Tongue (tissue), 2 donors: ENCODE measurements around the gene KRTAP5-1. TPM values are rescaled to one million over a fixed set of nuclear protein-coding genes. Genes with fewer than 3 reads are reported as not detected.

Source experiments
- DNase-seq: peaks from one replicate; pipeline ENCODE4 v3.0.0-alpha.2; 2015
- total RNA-seq: library from RNA; depleted of rRNA; stranded (reverse); fragments of >200 nt; gene quantifications from one replicate; pipeline ENCODE4 v1.2.3, GENCODE V29; 2014

KRTAP5-1 gene
- total RNA-seq, 1 donor from 2014 or later: not detected

DNA sequence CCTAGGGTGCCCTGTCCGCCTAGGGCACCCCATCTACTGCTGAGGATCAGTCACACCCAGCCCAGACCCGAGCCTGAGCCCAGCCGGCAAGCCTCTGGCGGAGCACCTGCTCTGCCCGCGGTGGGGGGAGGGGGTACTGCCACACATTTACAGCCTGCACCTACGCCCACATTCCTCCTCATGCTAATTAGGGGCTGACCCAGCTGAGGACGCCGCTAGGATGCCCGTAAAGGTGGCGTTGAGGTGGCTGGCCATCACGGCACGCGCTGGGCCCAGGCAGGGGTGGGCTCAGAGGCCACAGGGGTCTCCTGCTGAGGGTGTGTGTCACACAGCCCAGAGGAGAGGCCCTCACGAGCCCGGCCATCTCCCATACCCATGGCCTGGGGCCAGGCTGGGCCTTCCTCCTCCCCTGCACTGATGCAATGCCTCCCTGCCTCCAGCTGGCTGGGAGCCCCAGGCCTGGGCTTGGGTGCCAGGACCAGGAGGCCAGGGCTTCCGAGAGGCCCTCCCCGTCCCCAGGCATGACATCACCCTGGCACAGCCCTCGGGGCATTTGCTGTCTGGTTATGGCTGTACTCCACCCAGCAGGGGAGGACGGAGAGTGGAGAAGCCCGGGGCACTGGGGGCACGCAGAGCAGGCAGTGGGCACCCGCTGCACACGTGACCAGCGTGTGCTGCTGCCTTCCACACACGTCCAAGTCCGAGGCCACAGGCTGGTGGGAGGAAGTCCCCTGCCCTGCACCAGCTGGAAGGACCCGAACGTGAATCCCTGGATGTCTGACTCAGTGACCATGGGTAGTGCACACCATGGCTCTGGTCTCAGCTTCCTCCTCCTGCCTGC is 25.8 kb downstream of the KRTAP5-1 start:
- DNase-seq: peak; percentile 89

DNA sequence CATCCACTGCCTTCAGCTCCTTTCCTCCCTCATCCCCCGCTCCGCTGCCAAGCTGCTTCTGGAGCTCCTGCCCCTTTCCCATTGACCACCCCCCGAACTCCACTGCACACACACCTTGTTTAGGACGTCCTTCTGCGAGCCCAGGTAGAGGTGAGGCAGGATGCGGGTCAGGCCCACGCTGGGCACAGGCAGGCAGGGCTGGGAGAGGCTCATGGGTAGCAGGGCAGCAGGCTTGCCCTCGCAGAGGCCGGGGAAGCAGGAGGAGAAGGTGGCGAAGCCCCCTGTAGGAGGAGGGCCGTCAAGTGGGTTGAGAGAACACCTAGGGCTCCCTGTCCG is 26.3 kb downstream of the KRTAP5-1 start:
- DNase-seq: no peak

DNA sequence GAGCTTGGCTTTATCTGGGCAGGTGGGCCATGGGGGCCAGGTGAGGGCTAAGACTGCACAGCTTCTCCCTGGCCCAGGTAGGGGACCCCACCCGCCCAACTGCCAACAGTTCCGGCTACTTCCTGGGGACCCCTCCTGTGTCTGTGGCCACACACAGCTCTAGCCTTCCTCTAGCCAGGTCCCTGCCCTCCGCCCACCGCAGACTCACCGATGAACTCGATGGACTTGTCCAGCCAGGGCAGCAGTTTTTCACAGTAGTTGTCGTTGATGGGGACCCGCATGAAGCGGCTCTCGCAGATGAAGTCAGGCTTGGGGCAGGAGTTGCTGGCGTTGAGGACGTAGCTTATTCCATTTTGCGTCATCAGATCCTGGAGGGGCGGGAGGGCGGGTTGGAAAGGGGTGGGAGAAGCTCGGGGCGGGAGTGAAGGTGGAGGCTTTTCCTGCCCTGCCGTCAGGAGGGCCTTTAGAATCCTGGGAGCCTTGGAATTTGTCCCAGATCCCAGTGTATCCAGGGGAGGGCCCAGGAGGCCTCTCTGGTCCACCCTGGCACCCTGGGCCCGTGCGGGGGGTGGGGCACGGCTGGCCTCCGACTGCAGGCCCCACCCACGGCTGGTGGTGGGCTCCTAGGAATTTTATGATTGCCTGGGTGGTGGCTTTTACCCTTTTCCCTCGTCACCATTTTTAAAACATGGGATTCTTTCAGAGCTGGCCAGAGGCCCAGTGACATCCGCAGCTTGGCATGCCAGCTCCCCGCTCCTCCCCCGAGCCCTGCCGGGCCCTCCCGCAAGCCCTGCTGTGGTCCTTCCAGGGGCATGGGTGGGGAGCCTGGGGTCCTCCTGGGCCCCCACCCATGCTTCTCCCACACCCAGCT is 26.9 kb downstream of the KRTAP5-1 start:
- DNase-seq: peak; percentile 70

DNA sequence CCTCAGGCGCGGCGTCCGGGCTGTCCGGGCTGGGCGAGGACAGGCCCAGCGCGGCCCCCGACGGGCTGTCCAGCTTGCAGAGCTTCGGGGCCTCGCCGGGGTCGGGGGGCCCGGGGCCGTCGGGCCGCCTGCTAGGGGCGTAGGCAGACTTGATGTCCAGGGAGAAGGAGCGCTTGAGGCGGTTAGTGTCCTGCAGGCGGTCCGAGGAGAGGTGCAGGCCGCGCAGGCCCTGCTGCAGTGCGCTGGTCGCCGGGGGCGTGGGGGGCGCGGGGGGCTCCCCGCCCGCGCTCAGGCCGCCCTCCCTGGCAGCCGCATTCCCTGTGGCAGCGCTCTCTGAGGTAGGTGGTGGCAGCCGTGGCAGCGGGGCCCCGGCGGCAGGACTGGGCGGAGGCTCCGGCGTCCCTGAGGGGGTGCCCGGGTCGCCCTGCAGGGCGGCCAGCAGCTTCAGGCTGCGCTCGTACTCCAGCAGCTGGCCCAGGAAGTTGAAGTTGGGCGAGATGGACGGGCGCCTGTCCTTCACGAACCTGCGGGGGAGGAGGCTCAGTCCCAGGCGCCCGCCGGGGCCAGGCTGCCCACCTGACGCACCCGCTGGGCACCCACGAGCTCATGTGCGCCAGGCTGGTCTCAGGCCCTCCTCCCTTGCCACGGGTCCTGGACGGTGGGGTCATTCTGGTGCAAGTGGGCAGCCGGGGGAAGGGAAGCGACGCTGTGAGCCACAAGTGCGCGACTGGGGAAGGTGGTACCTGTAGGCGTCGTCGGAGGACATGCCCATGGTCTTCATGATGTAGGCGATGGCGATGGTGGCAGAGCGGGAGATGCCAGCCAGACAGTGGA is 27.8 kb downstream of the KRTAP5-1 start:
- no peak for DNase-seq

DNA sequence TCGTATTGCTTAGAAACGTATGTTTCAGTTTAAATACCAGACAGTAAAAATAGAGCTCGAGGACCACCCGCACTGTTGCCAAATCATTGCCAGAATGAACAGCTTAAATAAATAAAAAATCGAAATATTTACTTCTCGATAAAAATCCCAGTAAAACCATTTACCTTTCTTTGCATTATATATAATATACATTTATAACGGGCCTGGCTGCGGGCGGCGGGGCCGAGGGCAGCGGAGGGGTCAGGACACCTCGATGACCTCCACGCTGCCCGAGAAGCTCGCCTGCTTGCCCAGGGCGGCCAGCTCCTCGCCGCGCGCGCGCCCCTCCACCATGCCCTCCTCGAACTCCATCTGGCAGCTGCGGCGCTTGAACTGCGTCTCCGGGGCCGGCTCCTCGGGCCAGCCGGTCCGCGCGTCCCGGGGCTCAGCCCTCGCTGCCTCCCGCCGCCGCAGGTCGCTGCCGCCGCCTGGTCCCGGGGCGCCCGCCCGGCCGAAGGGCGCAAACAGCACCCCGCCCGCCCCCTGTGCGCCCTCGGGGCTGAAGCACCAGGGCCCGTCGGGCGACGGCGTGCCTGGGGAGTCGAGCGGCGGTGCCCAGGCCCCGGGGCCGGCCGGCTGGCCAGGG is 28.7 kb downstream of the KRTAP5-1 start:
- DNase-seq: no peak

DNA sequence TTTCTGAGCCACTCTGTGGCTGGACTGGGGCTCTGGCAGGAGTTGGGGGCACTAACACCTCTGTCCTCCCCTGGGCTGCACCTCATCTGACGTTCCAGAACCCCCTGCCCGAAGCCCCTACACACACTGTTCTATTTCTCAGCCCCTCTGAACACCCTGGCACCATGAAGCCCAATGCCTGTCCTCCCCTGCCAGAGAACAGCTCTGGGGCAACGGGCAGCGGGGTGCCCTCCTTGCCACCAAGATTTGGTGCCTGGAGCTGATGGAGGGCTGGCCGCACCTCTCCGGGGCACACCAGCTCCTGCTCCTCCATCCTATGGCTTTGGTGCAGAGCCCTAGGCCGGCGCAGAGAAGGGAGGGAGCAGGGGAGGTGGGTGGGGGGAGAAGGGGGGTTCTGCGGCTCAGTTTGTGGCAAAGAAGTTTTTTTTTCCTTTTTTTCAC is 29.4 kb downstream of the KRTAP5-1 start:
- no peak for DNase-seq

DNA sequence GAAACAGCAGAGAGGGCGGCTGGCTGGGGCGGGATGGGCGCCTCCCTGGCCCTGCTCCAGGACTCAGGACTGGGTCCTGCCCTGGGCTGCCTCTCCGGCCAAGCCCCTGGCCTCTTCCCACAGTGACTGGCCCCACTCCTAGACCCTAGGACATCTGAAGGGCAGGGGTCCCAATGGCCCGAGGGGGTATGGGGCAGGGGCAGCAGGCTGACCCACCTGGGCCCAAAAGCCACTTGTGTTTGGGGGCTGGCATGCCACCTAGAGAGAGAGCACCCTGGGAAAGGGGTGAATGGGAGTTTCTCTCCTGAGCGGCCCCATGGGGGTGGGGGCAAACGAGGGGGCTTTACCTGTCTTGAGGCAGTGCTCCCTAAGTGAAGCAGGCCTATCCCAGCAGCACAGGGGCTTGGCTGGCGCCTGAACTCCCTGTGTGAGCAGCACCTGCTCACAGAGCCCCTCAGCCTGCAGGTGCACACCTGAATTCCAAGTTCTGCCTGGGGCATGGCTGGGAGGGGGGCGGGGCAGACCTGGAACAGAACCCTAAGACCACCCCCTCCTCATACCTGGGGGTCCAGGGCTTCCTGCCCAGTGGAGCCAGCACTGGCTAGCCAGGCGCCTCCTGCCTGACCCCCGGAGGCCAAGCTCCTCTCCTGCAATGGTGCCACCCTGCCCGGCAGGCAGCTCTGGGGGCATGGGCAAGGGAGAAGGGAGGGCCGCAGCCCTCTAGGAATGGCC is 29.9 kb downstream of the KRTAP5-1 start:
- no peak for DNase-seq

DNA sequence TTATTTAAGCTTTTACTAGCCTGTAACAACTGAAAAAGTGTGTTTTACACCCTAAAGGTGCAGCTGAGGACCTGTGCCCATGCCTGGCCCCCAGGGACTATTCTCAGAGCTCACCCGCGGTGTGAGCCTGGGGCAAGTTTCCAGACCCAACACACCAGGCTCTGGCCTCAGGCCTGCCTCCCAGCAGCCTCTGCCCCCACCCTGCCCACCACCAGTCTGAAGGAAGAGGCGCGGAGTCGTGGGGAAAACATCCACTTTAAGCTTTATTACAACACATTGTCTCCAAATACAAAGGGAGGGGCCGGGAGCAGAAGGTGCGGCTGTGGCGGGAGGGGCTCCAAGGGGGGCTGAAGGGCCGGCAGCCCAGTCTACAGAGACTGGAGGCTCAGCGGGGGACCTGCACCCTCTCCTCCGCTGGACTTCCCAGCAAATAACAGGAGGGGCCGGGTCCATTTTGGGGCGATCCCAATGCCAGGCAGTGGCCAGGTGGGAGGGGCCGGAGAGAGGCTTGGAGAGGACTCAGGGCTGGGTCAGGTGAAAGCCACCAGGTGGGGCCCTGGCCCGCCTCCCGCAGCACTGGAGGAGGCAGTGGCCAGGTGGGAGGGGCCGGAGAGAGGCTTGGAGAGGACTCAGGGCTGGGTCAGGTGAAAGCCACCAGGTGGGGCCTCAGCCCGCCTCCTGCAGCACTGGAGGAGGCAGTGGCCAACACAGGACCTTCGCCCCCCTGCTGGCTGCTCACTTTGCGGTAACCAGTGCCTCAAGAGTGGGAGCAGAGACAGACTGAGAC is 31.1 kb downstream of the KRTAP5-1 start:
- no peak for DNase-seq

DNA sequence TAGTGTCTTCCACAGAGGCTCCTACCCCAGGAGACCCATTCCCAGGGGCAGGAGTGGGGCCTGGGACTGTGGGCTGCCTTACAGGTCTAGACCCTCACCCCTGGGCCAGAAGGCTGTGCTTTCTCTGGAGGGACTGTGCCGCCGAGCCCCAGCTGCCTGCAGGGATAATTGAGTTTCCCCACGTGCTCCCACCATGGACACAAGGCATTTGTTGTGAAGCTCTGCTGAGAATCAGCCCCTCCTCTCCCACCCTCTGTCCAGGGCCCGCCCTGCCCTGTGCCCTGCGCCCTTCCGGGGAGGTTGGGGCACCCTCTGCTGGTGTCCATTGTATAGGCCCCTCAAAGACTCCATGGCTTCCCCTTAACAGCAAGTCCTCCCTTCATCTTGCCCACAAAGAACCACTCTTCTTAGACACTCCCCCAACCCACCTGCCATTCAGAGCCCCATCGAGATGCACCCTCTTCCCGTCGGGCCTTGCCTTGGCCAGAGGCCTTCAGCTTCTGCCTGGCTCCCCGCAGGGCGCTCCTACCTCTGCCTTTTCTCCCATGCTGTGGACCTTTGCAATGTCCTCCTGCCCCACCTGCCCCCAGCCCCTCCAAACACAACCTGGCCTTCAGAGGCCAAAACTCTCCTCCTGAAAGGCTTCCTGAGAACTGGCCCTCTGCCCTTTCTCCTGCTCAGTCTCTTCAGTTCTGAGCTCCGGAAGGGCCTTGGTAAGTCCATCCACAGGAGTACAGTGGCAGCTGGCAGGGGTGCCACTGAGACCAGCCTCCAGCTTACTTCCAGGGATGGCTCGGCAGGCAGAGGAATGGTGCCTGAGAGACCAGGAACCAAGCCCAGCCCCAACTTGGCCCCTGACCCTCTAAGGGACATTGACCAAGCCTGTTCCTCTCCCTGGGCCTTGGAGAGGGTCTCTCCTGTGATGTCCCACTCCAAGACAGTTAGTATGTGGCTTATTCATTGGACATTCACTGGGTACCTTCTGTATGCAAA is 35.4 kb downstream of the KRTAP5-1 start:
- DNase-seq: peak; percentile 25

DNA sequence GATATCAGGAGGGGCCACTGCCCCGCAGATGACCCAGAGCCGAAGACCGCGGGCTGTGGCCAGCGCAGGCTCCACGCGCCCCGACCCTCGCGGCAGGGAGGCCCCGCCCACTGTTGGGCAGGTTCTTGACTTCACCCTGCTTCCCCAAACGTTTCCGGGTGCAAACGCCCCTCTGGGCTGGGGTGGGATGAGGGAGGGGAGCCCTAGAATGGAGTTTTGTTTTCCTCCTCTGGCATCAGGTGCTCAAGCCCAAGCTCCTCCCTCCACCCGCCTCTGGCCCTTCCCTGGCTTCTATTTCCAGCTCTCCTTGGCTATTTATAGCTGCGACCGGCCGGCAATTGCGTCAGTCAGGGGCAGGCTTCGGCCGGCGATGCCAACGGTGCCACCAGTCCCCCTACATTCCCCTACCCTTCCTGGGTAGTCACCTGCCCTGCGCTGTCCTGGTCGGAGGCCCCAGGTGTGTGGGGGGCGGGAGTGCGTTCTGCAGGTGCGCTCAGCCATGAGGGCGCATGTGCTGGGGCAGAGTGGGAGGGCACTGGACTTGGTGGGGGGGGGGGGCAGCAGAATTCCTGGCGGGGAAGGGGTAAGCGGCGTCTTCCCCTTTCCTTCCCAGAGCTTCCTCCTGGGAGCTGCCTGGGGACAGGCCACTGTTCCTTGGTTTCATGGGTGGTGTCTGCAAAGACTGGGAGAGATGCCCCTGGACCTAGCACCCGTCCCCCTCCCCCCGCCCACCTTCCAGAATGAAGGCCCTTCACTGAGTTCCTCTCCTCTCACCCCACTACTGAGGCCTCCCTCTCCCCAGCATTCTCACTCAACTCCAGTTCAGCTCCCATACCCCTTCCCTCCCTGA is 36.6 kb downstream of the KRTAP5-1 start:
- peak; percentile 79 for DNase-seq

DNA sequence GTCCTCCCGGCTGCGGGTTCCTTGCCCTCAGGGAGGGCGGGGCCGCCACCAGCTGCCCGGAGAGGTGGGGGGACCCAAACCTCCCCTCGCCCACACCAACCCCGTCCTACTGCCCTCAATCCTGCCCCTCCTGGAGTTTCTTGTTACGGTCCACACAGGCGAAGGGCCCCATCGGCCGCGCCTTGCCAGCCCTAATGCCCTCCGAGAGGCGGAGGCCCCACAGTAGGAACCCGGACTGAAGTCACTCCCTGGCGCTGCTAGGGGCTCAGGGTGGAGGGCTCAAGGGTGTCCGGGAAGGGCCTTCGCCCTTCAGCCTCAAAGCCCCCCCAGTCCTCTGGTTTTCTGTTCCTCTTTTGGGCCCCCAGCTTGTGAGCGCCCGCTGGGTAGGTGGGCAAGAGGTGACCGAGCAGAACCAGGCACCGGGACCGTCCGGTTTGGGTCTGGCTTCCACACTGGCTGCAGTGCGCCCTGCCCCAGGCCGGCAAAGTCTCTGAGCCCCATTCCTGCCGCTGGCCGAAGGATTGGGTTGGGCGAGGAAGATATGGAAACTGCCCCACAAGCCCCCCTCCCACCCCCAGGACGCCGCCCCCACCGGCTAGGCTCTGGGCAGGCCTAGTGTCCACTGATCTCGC is 37.5 kb downstream of the KRTAP5-1 start:
- DNase-seq: peak; percentile 60

DNA sequence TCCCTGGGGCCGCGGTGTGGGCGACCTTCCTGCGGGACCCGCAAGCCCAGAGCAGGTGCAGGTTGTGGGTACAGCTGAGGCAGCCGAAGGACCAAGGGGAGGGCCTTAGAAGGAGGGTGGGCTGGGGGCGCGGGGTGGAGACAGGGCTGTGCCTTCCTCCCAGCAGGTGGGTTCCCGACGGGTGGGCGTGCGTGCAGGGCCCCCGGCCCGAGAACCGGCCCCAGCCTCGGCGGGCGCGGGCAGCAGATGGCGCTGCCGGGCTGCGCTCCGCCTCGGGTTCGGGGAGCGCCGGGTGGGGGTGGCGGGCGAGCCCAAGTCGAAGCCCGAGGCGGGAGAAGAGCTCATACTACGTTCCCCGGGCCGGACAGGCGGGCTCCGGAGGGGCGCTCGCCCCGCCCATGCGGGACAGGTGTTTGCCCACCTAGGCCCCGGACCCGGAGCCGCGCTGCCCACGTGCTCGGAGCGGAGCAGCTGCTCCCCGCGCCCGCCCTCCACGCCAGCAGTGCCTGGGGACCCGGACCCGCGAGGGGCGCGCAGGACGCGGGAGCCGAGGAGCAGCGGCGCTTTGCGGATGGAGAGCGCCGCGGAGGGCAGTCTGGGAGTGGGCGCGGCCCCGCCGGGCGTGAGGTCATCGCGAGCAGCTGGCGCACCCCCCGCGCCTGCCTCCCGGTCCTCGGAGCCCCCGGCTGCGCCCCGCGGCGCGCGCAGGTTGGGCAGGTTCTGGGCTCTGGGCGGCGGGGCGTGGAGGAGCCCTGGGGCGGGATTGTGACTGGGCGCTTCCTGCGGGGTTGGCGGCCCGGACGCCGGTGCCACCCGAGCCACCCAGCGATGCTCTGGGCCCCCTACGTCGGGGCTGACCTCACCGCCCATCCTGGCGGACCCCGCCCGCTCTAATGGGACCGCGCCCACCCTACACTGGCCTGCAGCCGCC is 38.3 kb downstream of the KRTAP5-1 start:
- peak; percentile 78 for DNase-seq

DNA sequence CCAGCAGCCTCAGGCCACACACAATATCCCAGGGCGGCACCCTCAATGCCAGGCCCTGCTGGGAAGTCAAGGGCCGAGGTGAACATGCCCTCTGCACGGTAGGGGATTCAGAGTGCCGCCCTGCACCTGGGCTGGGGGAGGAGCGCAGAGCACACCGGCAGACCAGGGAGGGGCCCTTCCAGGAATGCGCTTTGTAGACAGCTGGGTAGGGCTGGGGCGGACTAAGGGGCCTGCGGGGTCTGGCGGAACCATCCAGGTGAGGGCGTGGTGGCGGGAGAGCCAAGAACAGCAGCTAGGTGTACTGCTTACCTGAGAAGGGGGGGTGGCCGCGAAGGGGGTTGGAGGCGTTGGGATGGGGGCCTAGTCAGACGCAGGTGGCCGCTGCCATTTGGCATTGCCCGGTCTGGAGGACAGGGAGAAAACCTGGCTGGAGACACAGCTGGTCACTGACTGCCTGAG is 39.0 kb downstream of the KRTAP5-1 start:
- DNase-seq: peak; percentile 31

DNA sequence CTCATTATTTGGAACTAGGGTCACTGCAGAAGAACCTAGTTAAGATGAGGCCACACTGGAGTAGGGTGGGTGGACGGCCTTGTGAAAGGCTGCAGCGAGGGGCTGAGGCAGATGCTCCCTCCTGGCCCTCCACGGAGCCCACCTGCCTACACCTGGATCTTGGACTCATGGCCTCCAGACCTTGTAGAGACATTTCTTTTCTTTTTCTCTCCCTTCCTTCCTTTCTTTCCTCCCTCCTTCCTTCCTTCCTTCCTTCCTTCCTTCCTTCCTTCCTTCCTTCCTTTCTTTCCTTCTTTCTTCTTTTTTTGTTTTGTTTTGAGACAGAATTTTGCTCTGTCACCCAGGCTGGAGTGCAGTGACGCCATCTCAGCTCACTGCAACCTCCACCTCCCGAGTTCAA is 39.7 kb downstream of the KRTAP5-1 start:
- no peak for DNase-seq

DNA sequence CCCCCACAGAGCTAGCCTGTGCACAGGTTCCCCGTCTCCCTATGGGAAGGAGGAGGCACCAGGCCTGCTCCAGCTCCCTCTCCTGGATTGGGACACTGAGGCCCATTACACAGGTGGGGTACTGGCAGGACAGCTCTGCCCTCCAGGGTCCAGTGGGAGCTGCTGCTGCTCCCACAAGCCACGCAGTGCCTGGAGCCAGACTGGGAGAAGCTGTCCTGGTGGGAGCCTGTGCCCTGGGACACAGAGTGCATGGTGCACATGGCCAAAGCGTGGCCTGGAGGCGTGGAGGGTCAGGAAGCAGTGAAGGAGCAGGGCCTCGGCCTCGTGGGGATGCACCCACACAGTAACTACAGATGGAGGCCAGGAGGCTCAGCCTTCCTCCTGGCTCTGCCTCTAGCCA is 40.5 kb downstream of the KRTAP5-1 start:
- no peak for DNase-seq

DNA sequence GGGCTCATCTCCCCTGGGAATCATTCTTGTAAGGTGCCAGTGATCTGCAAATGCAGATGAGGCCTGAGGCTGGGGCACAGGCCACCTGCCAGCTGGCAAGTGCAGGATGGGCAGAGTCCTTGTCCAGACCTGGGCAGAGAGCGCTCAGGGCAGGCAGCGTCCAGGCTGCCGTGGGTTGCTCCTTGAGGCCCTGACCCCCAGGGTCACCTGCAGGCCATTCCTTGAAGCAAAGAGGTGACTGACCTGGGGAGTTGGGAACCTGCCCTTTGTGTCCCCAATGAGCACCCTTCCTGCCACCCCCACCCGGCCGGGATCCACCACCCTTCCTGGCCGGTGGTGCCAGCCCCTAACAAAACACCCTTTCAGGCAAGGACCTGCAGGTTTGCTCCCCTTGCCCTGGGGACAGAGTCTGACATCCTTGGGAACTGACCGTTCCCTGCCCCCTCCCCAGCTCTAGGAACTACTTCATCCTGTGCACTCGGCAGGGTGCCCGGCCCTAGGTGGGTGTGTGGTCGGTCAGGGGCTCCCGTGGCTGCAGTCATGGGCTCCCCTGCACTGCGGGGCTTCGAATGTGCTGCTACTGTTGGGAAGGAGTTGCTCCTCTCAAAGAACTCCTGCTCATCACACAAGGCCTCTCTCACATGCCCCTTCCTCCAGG is 41.3 kb downstream of the KRTAP5-1 start:
- DNase-seq: no peak
